ENCODE measurements around the gene CHM.

DNA sequence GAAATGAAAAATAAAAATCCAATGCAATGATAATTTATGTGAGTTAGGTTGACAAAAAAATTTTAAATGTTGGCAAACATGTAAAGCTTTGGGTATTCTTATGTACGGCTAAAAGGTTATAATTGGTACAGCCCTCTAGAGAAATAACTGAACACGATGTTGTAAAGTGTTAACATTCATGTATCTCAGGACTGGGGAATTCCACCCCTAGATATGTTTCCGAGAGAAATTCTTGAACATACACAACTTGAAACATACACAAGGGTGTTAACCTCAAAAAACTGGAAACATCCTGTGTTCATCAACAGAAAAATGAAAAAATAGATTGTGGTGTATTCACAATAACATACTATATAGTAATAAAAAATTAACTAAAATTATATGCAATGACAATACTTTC is 91.8 kb downstream of the CHM start:
- TF ChIP-seq, protein P1, sequence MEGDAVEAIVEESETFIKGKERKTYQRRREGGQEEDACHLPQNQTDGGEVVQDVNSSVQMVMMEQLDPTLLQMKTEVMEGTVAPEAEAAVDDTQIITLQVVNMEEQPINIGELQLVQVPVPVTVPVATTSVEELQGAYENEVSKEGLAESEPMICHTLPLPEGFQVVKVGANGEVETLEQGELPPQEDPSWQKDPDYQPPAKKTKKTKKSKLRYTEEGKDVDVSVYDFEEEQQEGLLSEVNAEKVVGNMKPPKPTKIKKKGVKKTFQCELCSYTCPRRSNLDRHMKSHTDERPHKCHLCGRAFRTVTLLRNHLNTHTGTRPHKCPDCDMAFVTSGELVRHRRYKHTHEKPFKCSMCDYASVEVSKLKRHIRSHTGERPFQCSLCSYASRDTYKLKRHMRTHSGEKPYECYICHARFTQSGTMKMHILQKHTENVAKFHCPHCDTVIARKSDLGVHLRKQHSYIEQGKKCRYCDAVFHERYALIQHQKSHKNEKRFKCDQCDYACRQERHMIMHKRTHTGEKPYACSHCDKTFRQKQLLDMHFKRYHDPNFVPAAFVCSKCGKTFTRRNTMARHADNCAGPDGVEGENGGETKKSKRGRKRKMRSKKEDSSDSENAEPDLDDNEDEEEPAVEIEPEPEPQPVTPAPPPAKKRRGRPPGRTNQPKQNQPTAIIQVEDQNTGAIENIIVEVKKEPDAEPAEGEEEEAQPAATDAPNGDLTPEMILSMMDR (IDR thresholded peaks at IDR 0.05; ENCODE audit: low read depth, low read length, poor library complexity, severe bottlenecking): no peak
- no peak for TF ChIP-seq EZH2phosphoT487 (IDR thresholded peaks at IDR 0.05; ENCODE audit: borderline replicate concordance, low read length)
